K562 (cell line): Measurements from ENCODE around the gene SHISA8. TPM values are rescaled to one million over a fixed set of nuclear protein-coding genes. Genes with fewer than 3 reads are reported as not detected.

ENCODE experiments used
- ATAC-seq: fragments of 200-7000 bp; cut with Tn5 transposase; 3 replicates; pipeline ENCODE4 v1.9.1; 2020; ENCODE audit warnings: moderate library complexity
- BruUV-seq: library from RNA; stranded (reverse); fragments of 400-500 nt; replicated peaks from 2 replicates; lab custom pipeline; 2021; lab: Mats Ljungman, UMichigan
- CTCF ChIA-PET: fragments of 300-600 bp; formaldehyde crosslinking; extraction: SDS; loops from one replicate; lab custom pipeline; 2021; ENCODE audit warnings: low intra/inter-chr PET ratio; lab: Yijun Ruan, JAX
- POLR2A ChIA-PET: fragments of 300-600, 350-650 bp; sonication (Branson Sonifier 250); formaldehyde crosslinking; extraction: SDS; loops from one replicate; lab custom pipeline; 2021; ENCODE audit warnings: antibody characterized with exemption, inconsistent platforms; lab: Yijun Ruan, JAX
- DNase-seq, 4 experiments: peaks; one replicate each; pipeline versions ENCODE4 v3.0.0 to v3.0.0-alpha.2; 2011 to 2018; ENCODE audit warnings: low spot score in 3 of 4, mixed read lengths in 3 of 4; ENCODE audit errors: extremely low read depth in 1 of 4
- FAIRE-seq: peaks from 2 replicates; lab custom pipeline; 2011; peaks lifted over from hg19 to GRCh38; lab: Jason Lieb, UNC
- H2AFZ ChIP-seq: 2 replicates; pipeline ENCODE4 v1.6.0; 2011; ENCODE audit warnings: low read depth, low read length, control low read depth, inconsistent platforms
- H3K27ac ChIP-seq: fragments of 200-600 bp; 3 replicates; pipeline ENCODE4 v1.8.0; 2011; ENCODE audit warnings: low read depth, mild to moderate bottlenecking, control low read depth, inconsistent platforms, low read length, moderate library complexity, mixed read lengths; ENCODE audit errors: extremely low read depth
- H3K27me3 ChIP-seq, 2 experiments: fragments of 300-600 bp in 1 of 2; 2 replicates in 1 of 2; 3 replicates in 1 of 2; pipeline versions ENCODE4 v1.6.0 to v1.8.0; 2011; ENCODE audit warnings: inconsistent platforms in 2 of 2, low read length in 2 of 2, mild to moderate bottlenecking in 1 of 2, mixed read lengths in 1 of 2, moderate library complexity in 1 of 2; ENCODE audit not compliant: control insufficient read depth in 2 of 2, insufficient read depth in 2 of 2
- H3K36me3 ChIP-seq: fragments of 300-600 bp; 3 replicates; pipeline ENCODE4 v1.8.0; 2011; ENCODE audit warnings: mild to moderate bottlenecking, low read length, inconsistent platforms; ENCODE audit not compliant: control insufficient read depth, insufficient read depth
- H3K4me1 ChIP-seq, 2 experiments: fragments of 200-600 bp in 1 of 2; replicated peaks in 1 of 2; 2 replicates in 1 of 2; 3 replicates in 1 of 2; pipeline versions ENCODE4 v1.5.1 to v1.8.0; 2011; ENCODE audit warnings: inconsistent platforms in 2 of 2, low read length in 2 of 2, mild to moderate bottlenecking in 1 of 2, mixed read lengths in 1 of 2, moderate library complexity in 1 of 2; ENCODE audit not compliant: control insufficient read depth in 2 of 2, insufficient read depth in 2 of 2
- H3K4me2 ChIP-seq: 2 replicates; pipeline ENCODE4 v1.6.1; 2011; ENCODE audit warnings: low read length, control low read depth, inconsistent platforms, mixed read lengths; ENCODE audit not compliant: insufficient read depth
- H3K4me3 ChIP-seq: fragments of 200-600 bp; sonication (generic), shearing (Covaris generic); 2 replicates; pipeline ENCODE4 v1.5.1; 2016; ENCODE audit warnings: control low read depth, inconsistent platforms
- H3K79me2 ChIP-seq: fragments of 200-600 bp; 3 replicates; pipeline ENCODE4 v1.8.0; 2011; ENCODE audit warnings: low read length, inconsistent platforms; ENCODE audit not compliant: control insufficient read depth, insufficient read depth
- H3K9ac ChIP-seq, 2 experiments: 2 replicates each; pipeline versions ENCODE4 v1.6.0 to v1.6.1; 2011; ENCODE audit warnings: low read depth in 2 of 2, low read length in 2 of 2, control low read depth in 1 of 2, inconsistent platforms in 1 of 2, mild to moderate bottlenecking in 1 of 2, mixed read lengths in 1 of 2; ENCODE audit not compliant: insufficient read depth in 1 of 2
- H3K9me1 ChIP-seq: one replicate; pipeline ENCODE4 v1.6.0; 2011; ENCODE audit warnings: inconsistent platforms, mild to moderate bottlenecking, low read length, moderate library complexity; ENCODE audit not compliant: control insufficient read depth, insufficient read depth
- H3K9me3 ChIP-seq: replicated peaks from 2 replicates; pipeline ENCODE4 v1.5.1; 2011; ENCODE audit warnings: low read depth, low read length, inconsistent platforms; ENCODE audit not compliant: control insufficient read depth, insufficient read depth
- H4K20me1 ChIP-seq: replicated peaks from 2 replicates; pipeline ENCODE4 v1.6.1; 2011; ENCODE audit warnings: low read length, inconsistent platforms, mixed read lengths; ENCODE audit not compliant: control insufficient read depth, insufficient read depth
- HIVEP1 ChIP-seq: fragments of 250-450 bp; sonication (Bioruptor Pico); IDR thresholded peaks from 2 replicates; pipeline ENCODE4 v1.4.0; 2020; ENCODE audit warnings: mild to moderate bottlenecking
- MYNN ChIP-seq, 2 experiments: sonication (generic); formaldehyde crosslinking in 1 of 2; IDR thresholded peaks; 2 replicates each; pipeline versions ENCODE4 v1.5.0 to v1.6.1; 2016 to 2020; ENCODE audit warnings: antibody characterized with exemption in 1 of 2, missing genetic modification reagents in 1 of 2
- POLR2G ChIP-seq: fragments of 200-400 bp; formaldehyde crosslinking; IDR thresholded peaks from 2 replicates; pipeline ENCODE4 v1.6.1; 2017; ENCODE audit warnings: low read depth, mild to moderate bottlenecking, antibody characterized with exemption, low read length, moderate library complexity
- RBM22 ChIP-seq: fragments of 200-400 bp; formaldehyde crosslinking; IDR thresholded peaks from 2 replicates; pipeline ENCODE4 v1.6.1; 2018; ENCODE audit warnings: low read length, low read depth; ENCODE audit not compliant: poor library complexity, severe bottlenecking
- TFE3 ChIP-seq: fragments of 450-650 bp; formaldehyde crosslinking; IDR thresholded peaks from 2 replicates; pipeline ENCODE4 v1.4.0; 2020; ENCODE audit warnings: mild to moderate bottlenecking, mixed read lengths
- XRCC4 ChIP-seq: IDR thresholded peaks from one replicate; pipeline ENCODE4 v1.6.1; 2011; ENCODE audit not compliant: insufficient read depth, insufficient read length; ENCODE audit errors: extremely low read depth
- ZFX ChIP-seq: sonication (generic); formaldehyde crosslinking; IDR thresholded peaks from 2 replicates; pipeline ENCODE4 v1.8.0; 2022; ENCODE audit warnings: mild to moderate bottlenecking, missing genetic modification reagents, moderate library complexity
- WGBS: fragments of 100-300 bp; shearing (Covaris generic); methylation state at CpG from one replicate; pipeline ENCODE4 v1.1.6; 2016; ENCODE audit warnings: low coverage, mixed read lengths; ENCODE audit not compliant: insufficient coverage; ENCODE audit errors: missing lambda C conversion rate; 5-methylcytosine and 5-hydroxymethylcytosine counted together
- in situ Hi-C: fragments of 300-500 bp; cut with MboI; formaldehyde crosslinking; loops from 4 replicates; pipeline ENCODE4 v1.15.0; 2018; ENCODE audit warnings: inconsistent platforms, mixed read lengths
- intact Hi-C: fragments of 100-400 bp; cut with micrococcal nuclease; formaldehyde crosslinking; loops from 2 replicates; pipeline ENCODE4 v1.14.2; 2022
- polyA plus RNA-seq, 8 experiments: library from polyadenylated mRNA; depleted of rRNA in 4 of 8; stranded (reverse) in 5 of 8; unstranded in 3 of 8; fragments of >200 nt; fragmentation: Nextera tagmentation in 2 of 8; fragmentation: Illumina TruSeq in 1 of 8; extraction: Ambion mirVana in 2 of 8; extraction: Trizol in 1 of 8; gene quantifications; 2 replicates each; pipeline versions ENCODE4 v1.2.1 to v1.2.3, GENCODE V29; 2011 to 2014; ENCODE audit warnings: inconsistent platforms in 1 of 8, missing spikeins in 1 of 8
- total RNA-seq, 7 experiments: library from RNA; depleted of rRNA in 6 of 7; stranded (reverse); fragments of >200 nt in 6 of 7; fragmentation: Illumina TruSeq in 2 of 7; extraction: Trizol in 2 of 7; gene quantifications; 2 replicates each; pipeline versions ENCODE4 v1.2.1 to v1.2.3, GENCODE V29; 2011 to 2021; ENCODE audit warnings: low replicate concordance in 1 of 7
- TF ChIP-seq, protein P1 (sequence below): sonication (generic); formaldehyde crosslinking; IDR thresholded peaks from 2 replicates; pipeline ENCODE4 v1.8.0; 2022; ENCODE audit warnings: missing genetic modification reagents, mild to moderate bottlenecking, moderate library complexity, borderline replicate concordance

Gene SHISA8
- total and polyA plus RNA-seq, 9 of the 15 experiments (the other 6 are each of a cell fraction or from before 2014, with no cell fraction given), result 0.07 to 3.3 (median 1.1) TPM; not detected in 4

GRCh38 chr22:41902016-41902415 is 12.9 kb downstream of the SHISA8 start:
- H3K9ac ChIP-seq, result no peak overlapping the region
- TF ChIP-seq POLR2G, result 0 out of 2 replicates have a peak, but pooled peaks have one; percentile 41
- TF ChIP-seq RBM22, result peak; percentile 73
- TF ChIP-seq HIVEP1 (CRISPR knock-in tag), result no peak
- no peaks in the 10 kb centered on the region for H4K20me1 ChIP-seq
- in situ Hi-C loops, result no loop called here
- H3K4me1 ChIP-seq, result peaks cover 0 to 10% of the 10 kb centered on the region in 2 experiments; a peak in 3 of 5 replicates
- peaks cover 87% of the 10 kb centered on the region for H3K36me3 ChIP-seq
- ChIA-PET CTCF (no interaction called here), POLR2A (interaction anchor here (0.7 to 1.7 kb wide), 2 partner anchors 21 to 532 kb away, joined by 3 to 4 read pairs; no protein-coding TSS in a partner anchor)
- no peak overlapping the region for H3K4me2 ChIP-seq
- no peak for DNase-seq
- intact Hi-C loops, result no loop called here
- H3K9me3 ChIP-seq, result no peaks in the 10 kb centered on the region
- TSS peak; percentile 20 for BruUV-seq
- H3K27ac ChIP-seq, result no peak overlapping the region
- no peak overlapping the region for H3K4me3 ChIP-seq
- 96% methylated on average over 7 of the region's 7 CpGs for WGBS
- ATAC-seq, result no peak
- H3K79me2 ChIP-seq, result no peaks in the 10 kb centered on the region
- H3K27me3 ChIP-seq, result no peaks in the 10 kb centered on the region
- no peak for FAIRE-seq
- no peak overlapping the region for H2AFZ ChIP-seq
- H3K9me1 ChIP-seq, result peaks cover 2% of the 10 kb centered on the region

DNA sequence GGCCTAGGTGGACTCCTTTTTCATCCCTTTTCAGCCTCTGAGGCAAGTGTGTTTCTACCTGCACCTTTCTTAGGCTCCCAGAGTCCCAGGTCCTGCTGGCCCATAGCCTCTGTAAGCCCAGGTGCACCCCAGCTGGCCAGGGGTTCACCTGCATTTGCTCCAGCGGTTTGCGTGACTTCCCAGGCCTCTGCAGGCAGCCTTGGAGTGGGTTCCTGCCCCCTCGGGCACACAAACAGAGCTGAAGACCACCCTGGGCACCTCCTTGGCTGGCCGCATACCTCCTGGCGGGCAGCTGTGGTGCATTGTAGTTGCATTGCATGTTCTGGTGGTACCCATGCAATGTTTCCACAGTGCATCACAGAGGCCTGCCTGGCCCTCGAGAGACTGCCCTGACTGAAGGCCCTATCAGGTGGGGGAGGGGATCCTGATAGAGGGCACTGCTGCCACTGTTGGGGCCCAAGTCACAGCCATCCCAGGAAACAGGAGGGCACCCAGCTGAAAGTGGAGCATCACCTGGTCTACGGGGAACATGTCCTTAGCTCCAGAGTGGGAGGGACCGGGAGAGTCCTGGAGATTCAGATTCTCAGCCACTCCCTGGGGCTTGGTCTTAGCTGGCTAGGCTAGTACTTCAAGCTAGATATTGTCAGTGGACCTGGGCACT is 14.1 kb downstream of the SHISA8 start:
- H3K27ac ChIP-seq, result no peak overlapping the region
- H3K36me3 ChIP-seq, result peaks cover 87% of the 10 kb centered on the region
- no TSS peak for BruUV-seq

More for the DNA sequence above, 14.1 kb downstream of the SHISA8 start:
- DNase-seq, result no peak
- Histone ChIP-seq H3K4me2 (no peak overlapping the region), H3K9me3 (no peaks in the 10 kb centered on the region), H3K4me1 (peaks cover 0 to 10% of the 10 kb centered on the region in 2 experiments; a peak in 3 of 5 replicates), H3K4me3 (no peak overlapping the region), H4K20me1 (no peaks in the 10 kb centered on the region), H3K79me2 (no peaks in the 10 kb centered on the region), H2AFZ (no peak overlapping the region), H3K9me1 (peaks cover 2% of the 10 kb centered on the region), H3K27me3 (no peaks in the 10 kb centered on the region), H3K9ac (0 out of 4 replicates have a peak overlapping the region, but pooled peaks of 1 of the 2 experiments have one; percentile 9)
- TF ChIP-seq, protein P1, sequence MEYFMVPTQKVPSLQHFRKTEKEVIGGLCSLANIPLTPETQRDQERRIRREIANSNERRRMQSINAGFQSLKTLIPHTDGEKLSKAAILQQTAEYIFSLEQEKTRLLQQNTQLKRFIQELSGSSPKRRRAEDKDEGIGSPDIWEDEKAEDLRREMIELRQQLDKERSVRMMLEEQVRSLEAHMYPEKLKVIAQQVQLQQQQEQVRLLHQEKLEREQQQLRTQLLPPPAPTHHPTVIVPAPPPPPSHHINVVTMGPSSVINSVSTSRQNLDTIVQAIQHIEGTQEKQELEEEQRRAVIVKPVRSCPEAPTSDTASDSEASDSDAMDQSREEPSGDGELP (CRISPR knock-in tag), result 0 out of 2 replicates have a peak, but pooled peaks have one; percentile 15
- TF ChIP-seq MYNN (IDR thresholded peaks at IDR 0.05), result 0 out of 2 replicates have a peak, but pooled peaks have one; percentile 16
- no peak for TF ChIP-seq MYNN (CRISPR knock-in tag; IDR thresholded peaks at IDR 0.05)
- no peak for TF ChIP-seq XRCC4
- no peak for TF ChIP-seq TFE3
- TF ChIP-seq ZFX, result peak; percentile 17; the same call in 1 of the 2 replicates
- TF ChIP-seq POLR2G, result peak; percentile 65; the same call in 1 of the 2 replicates
- CTCF ChIA-PET, result no interaction called here
- in situ Hi-C loops (no loop called here), intact Hi-C loops (no loop called here)
- no peak for FAIRE-seq
- no peak for ATAC-seq
- POLR2A ChIA-PET, result interaction anchor here (0.7 to 1.7 kb wide), 4 partner anchors 18 to 204 kb away, joined by 3 to 8 read pairs (median 4); no protein-coding TSS in a partner anchor
- WGBS, result 98% methylated on average over 7 of the region's 8 CpGs
